Myocyte (in vitro differentiated cells): ENCODE results near the gene PRKAR2B. TPM values are rescaled to one million over a fixed set of nuclear protein-coding genes. Genes with fewer than 3 reads are reported as not detected.
A peak's percentile ranks its signal among the peaks of the same experiment; 100 is the strongest.

Experiments used
- DNase-seq: peaks from one replicate; pipeline ENCODE4 v3.0.0-alpha.2; 2012; ENCODE audit warnings: low read depth
- total RNA-seq: library from RNA; depleted of rRNA; stranded (reverse); fragments of >200 nt; gene quantifications from 2 replicates; pipeline ENCODE4 v1.2.3, GENCODE V29; 2014

Gene PRKAR2B
- total RNA-seq, 1 donor from 2014 or later: 0.08 TPM

GRCh38 chr7:107173691-107174406 is 129.3 kb downstream of the PRKAR2B start:
- DNase-seq: no peak

- peak; percentile 18 for DNase-seq
Observed at GRCh38 chr7:107179326-107180164, 135.0 kb downstream of the PRKAR2B start.

DNA sequence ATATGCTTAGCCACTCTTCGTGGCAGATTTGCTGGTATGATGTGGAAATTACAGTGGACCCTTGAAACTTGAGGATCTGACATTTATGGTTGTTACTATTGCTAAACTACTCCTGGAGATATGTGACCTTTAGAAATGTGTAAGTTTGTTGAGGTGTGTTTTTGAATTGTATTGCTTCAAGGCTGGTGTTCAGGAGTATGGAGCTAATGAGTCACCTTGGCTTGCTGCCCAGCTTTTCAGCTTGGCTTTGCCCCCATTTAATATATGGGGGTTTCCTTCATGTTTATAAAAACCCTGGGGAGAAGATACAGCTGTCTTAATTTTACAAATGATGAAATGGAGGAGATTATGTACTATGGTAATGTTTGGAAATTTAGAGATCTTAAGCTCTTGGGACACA is 135.9 kb downstream of the PRKAR2B start:
- peak; percentile 42 for DNase-seq

- DNase-seq: no peak
Observed at GRCh38 chr7:107181172-107181571, 136.7 kb downstream of the PRKAR2B start.

DNA sequence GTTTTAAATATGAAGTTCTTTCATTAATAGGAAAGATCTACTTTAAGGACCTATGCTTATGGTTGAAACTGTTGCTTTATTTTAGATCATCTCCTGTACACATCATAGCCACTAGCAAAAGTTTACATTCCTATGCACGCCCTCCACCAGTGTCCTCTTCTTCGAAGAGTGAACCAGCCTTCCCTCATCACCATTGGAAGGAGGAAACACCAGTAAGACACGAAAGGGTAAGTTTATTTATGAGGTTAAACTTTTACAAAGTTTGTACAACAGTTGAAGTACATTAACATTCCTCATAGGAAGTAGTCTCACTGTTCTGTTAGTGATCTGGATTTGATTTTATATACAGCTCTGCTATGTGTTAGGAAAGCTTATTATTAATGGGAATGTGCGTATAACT is 141.2 kb downstream of the PRKAR2B start:
- DNase-seq: no peak

DNA sequence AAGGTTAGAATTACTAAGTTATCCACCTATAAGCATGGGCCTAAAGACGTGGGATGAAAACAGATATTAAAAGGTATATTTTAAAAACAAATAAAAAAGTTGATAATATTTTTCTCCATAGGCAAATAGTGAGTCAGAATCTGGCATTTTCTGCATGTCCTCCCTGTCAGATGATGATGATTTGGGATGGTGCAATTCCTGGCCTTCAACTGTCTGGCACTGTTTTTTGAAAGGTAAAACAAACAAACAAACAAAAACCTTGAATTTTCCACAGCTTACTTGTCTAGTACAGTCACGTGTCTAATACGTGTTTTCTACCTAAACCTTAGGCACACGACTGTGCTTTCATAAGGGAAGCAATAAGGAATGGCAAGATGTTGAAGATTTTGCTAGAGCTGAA is 141.7 kb downstream of the PRKAR2B start:
- no peak for DNase-seq

DNA sequence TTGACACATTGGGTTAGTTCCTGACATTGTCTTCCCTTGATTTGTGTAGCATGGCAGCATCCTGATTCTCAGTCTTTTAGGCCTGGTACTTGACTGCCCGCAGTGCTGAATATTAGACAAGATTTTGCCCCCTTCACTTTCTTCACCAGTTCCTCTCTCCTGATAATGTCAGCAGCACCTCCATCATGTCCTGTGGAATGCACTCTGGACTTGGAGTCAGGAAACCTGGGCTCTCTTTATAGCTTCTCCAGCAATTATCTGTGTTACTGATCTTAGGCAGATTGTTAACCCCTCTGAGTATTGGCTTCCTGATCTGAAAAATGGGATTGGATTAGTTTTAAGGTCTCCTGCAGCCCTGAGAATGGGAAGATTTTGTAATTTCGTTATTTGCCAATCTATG is 143.3 kb downstream of the PRKAR2B start:
- DNase-seq: no peak

GRCh38 chr7:107190090-107190489 is 145.6 kb downstream of the PRKAR2B start:
- DNase-seq: no peak

- DNase-seq: no peak
Observed at GRCh38 chr7:107194052-107194451, 149.5 kb downstream of the PRKAR2B start.

DNA sequence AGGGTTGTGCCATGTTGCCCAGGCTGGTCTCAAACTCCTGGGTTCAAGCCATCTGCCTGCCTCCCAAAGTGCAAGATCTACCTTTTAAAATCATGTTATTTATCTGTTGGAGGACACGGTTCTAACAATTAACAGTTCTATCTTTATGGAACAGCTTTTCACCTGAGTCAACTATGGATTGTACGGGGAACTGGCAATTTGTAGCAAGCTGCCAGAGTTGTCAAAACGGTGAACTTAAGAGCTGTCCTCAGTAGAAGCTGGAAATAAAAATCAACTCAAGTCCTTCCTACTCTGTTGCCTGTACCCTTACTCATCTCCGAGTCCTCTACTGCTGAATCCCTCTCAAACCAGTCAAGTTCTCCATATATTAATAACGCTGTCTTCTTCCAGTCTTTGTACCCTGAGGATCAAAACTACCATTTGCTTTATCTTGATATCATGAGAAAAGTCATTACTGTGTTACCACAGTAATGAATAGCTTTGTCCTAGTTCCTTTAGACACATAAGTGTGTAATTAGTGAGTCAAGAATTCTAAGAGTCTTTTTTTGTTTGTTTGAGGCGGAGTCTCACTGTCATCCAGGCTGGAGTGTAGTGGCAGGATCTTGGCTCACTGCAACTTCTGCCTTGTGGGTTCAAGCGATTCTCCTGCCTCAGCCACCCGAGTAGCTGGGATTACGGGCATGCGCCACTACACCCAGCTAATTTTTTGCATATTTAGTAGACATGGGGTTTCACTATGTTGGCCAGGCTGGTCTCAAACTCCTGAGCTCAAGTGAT is 152.5 kb downstream of the PRKAR2B start:
- DNase-seq: no peak

DNA sequence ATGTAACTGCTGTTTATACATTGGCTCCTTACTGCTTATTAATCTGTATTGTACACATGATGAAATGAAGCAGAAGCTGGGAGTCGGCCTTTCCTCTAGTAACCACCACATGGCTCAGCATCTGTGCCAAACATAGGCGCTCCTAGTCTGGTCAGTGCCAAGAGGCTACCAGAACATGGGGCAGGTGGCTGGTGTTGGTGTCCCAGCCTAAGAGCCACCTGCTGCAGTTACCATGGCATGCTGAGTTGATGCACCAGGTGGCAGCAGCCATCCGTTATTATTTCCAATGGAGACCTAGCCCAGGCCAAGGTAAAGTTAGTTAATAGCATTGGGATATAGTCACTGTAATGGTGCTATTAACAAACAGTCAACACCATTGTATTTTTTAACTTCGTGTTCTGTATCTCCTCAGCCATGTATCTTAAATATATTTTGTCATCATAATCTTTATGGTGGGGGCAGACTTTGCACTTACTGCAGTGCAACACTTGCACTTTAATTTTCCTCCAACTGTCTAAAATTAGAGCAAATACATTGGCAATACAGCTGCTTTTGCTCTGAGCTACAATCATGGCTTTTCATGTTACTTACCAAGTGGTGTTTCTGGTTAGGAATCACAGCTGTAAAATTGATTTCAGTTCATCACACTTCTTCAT is 157.4 kb downstream of the PRKAR2B start:
- DNase-seq: peak; percentile 89

- DNase-seq: no peak
Observed at GRCh38 chr7:107203607-107204006, 159.1 kb downstream of the PRKAR2B start.

- no peak for DNase-seq
Observed at GRCh38 chr7:107206136-107206535, 161.6 kb downstream of the PRKAR2B start.

- DNase-seq: no peak
Observed at GRCh38 chr7:107206706-107207105, 162.2 kb downstream of the PRKAR2B start.

DNA sequence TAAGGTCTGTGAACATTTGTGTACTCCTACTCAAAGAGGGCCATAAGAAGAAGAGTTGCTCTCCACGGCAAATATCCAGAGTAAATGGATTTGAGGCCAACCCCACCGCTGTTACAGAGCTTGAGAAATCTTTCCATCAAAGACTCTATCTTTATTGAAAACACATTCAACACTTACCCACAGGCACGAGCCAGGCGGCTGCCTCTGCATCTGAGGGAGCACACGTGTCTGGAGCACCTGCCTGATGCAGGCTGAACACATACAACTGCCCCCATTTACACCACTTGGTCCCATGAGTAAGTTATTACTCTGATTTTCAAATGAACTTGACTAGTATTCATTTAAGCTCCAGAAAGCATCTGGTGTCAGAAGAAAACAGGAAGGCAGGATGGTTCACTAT is 163.0 kb downstream of the PRKAR2B start:
- no peak for DNase-seq

- peak; percentile 60 for DNase-seq
Observed at GRCh38 chr7:107208024-107208521, 163.6 kb downstream of the PRKAR2B start.

GRCh38 chr7:107208563-107208962 is 164.1 kb downstream of the PRKAR2B start:
- DNase-seq: peak; percentile 43

DNA sequence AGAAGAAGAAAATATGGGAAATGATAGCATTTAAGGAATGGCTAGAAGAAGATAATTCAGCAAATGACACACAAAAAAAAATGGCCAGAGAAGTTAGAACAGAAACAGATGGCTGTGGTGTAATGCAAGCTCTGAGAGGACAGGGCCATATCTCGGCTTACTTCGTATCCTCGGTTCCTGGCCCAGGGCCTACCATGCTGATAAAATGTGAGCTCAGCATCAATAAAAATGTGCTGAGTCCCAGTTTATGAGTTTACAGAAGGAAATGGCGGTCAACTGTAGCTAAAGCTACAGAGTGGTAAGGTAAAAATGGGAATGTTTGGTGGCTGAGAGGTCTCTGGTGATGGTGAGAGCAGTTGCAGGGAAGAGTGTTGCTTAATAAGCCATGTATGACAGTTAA is 165.1 kb downstream of the PRKAR2B start:
- DNase-seq: no peak

DNA sequence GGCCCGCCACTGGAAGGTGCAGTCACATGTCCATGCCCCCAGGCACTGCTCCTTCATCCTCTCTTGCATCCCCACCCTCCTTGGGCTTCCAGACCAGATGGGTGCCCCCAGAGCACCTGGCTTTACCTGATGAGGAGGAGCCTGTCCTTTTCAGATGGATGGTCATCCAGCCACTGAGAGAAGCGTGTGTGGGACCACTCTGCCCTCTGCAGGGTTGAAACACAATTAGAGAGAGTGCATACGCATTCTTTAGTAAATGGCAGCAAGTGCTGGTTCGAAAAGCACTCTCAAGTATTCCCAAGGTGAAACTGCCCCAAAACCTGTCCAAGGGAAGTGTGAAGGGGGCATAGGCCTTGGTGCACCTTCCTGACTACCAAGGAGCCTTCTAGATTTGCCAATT is 165.9 kb downstream of the PRKAR2B start:
- no peak for DNase-seq
